Stimulated activated naive CD4-positive, alpha-beta T cell (primary cell): Measurements from ENCODE around the gene CLBA1.
"Not testable (repeated sequence)": the region's sequence is repeated elsewhere in the genome, so short reads cannot be mapped to it uniquely, and the experiment has no call there.

Experiments
- DNase-seq, 6 experiments: peaks; one replicate each; lab custom pipeline; 2025; lab: John Stamatoyannopoulos, UW

The CLBA1 gene

GRCh38 chr14:104947881-104948735 lies 37.5 kb upstream of the CLBA1 start:
- DNase-seq, result not testable (repeated sequence)

GRCh38 chr14:104948736-104949031 lies 36.9 kb upstream of the CLBA1 start:
- DNase-seq, result no peak

- DNase-seq, result not testable (repeated sequence)
Observed at GRCh38 chr14:104949406-104949955, 36.1 kb upstream of the CLBA1 start.

GRCh38 chr14:104950021-104950420 lies 35.6 kb upstream of the CLBA1 start:
- no peak for DNase-seq

- not testable (repeated sequence) for DNase-seq
Observed at GRCh38 chr14:104950701-104951100, 34.9 kb upstream of the CLBA1 start.

- not testable (repeated sequence) for DNase-seq
Observed at GRCh38 chr14:104951863-104952657, 33.5 kb upstream of the CLBA1 start.

GRCh38 chr14:104953097-104953496 lies 32.5 kb upstream of the CLBA1 start:
- no peak for DNase-seq

GRCh38 chr14:104953896-104954656 lies 31.5 kb upstream of the CLBA1 start:
- no peak for DNase-seq

GRCh38 chr14:104954746-104955395 lies 30.7 kb upstream of the CLBA1 start:
- no peak for DNase-seq

- no peak for DNase-seq
Observed at GRCh38 chr14:104955396-104955770, 30.2 kb upstream of the CLBA1 start.

- DNase-seq, result no peak
Observed at GRCh38 chr14:104956290-104956890, 29.2 kb upstream of the CLBA1 start.

GRCh38 chr14:104957146-104958113 lies 28.2 kb upstream of the CLBA1 start:
- no peak for DNase-seq

- DNase-seq, result no peak
Observed at GRCh38 chr14:104964546-104964945, 21.0 kb upstream of the CLBA1 start.

- DNase-seq, result no peak
Observed at GRCh38 chr14:104965561-104966231, 19.9 kb upstream of the CLBA1 start.

- DNase-seq, result no peak
Observed at GRCh38 chr14:104966261-104966865, 19.2 kb upstream of the CLBA1 start.

- no peak for DNase-seq
Observed at GRCh38 chr14:104966981-104967385, 18.6 kb upstream of the CLBA1 start.

GRCh38 chr14:104967386-104968152 lies 18.0 kb upstream of the CLBA1 start:
- peak in 1 of 6 experiments; percentile 6 for DNase-seq

GRCh38 chr14:104968153-104968527 lies 17.4 kb upstream of the CLBA1 start:
- DNase-seq, result no peak
